ENCODE data around the gene TELO2. TPM values are rescaled to one million over a fixed set of nuclear protein-coding genes. Genes with fewer than 3 reads are reported as not detected.
A peak's percentile ranks its signal among the peaks of the same experiment; 100 is the strongest.

The TELO2 gene
- total RNA-seq, 4 donors from 2014 or later: 22.2 to 98.1 (median 49.6) TPM

DNA sequence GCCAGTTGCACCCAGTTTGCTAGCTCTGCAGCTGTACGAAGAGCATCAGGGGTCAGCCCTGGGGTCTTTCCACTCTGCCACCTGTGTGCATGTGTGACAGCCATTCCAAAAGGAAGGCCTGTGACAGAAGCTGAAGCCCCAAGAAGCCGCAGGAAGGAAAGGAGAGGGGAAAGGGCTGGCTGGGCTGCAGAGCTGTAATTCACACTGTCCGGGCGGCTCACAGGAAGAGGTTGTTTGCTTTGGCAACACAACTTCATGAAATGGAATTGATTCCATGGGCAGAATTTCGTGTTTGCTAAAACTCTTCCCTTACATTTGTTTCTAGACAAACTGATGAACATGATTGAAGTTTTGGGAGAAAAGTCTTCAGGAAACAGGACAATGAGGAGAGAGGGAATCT lies 55.1 kb downstream of the TELO2 start:
- intact Hi-C loops (cut with DNase I; ENCODE audit: low total_unique reads) (no loop called here), in situ Hi-C loops (cut with MboI; ENCODE audit: low pct_ligation_motif_present in 1 of 4, low pct_unique_long_range_greater_than_20kb in 1 of 4, low sequenced_read_pairs in 3 of 4) (no loop called here)
- WGBS, 2 donors (ENCODE audit: low coverage in 1 of 2): 58 to 80% methylated on average over 2 to 5 of the region's 5 CpGs
- no peaks in the 10 kb centered on the region for H3K9me3 ChIP-seq
- no peaks in the 10 kb centered on the region for H3K36me3 ChIP-seq
- DNase-seq: no peak
- H3K4me1 ChIP-seq: peaks cover 14 to 45% (median 26%) of the 10 kb centered on the region in 4 donors
- TF ChIP-seq EP300 (IDR thresholded peaks at IDR 0.05; ENCODE audit: low read depth) (no peak), POLR2A (IDR thresholded peaks at IDR 0.05) (no peak), POLR2AphosphoS5 (IDR thresholded peaks at IDR 0.05) (no peak)
- TF ChIP-seq, protein P1, sequence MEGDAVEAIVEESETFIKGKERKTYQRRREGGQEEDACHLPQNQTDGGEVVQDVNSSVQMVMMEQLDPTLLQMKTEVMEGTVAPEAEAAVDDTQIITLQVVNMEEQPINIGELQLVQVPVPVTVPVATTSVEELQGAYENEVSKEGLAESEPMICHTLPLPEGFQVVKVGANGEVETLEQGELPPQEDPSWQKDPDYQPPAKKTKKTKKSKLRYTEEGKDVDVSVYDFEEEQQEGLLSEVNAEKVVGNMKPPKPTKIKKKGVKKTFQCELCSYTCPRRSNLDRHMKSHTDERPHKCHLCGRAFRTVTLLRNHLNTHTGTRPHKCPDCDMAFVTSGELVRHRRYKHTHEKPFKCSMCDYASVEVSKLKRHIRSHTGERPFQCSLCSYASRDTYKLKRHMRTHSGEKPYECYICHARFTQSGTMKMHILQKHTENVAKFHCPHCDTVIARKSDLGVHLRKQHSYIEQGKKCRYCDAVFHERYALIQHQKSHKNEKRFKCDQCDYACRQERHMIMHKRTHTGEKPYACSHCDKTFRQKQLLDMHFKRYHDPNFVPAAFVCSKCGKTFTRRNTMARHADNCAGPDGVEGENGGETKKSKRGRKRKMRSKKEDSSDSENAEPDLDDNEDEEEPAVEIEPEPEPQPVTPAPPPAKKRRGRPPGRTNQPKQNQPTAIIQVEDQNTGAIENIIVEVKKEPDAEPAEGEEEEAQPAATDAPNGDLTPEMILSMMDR (IDR thresholded peaks at IDR 0.05): no peak
- H3K27me3 ChIP-seq: no peaks in the 10 kb centered on the region
- peak overlapping the region; percentile 10 to 87 (median 28) for H3K27ac ChIP-seq
- no peak overlapping the region for H3K4me3 ChIP-seq

DNA sequence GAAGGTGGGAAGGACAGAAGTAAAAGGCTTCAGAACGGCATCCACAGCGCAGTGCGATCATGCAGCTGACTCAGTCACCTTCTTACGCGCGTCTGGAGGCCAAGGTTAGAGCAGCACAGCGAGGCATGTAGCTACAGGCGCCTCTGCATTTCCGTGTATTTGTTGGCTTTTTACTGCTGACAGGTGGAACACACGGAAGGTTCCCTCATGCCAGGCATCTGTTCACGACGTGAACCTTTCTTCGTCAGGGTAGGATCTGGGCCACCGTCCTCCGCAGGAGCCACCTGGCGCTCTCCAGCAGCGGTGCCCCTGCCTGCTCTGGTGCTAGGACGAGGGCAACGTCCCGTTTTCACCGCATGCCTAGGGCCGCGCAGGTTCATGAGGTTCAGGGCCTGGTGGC lies 55.6 kb downstream of the TELO2 start:
- in situ Hi-C loops (cut with MboI; ENCODE audit: low pct_ligation_motif_present in 1 of 4, low pct_unique_long_range_greater_than_20kb in 1 of 4, low sequenced_read_pairs in 3 of 4): no loop called here
- H3K27me3 ChIP-seq: no peaks in the 10 kb centered on the region
- DNase-seq: no peak
- intact Hi-C loops (cut with DNase I; ENCODE audit: low total_unique reads): no loop called here
- no peaks in the 10 kb centered on the region for H3K36me3 ChIP-seq
- 87% methylated on average over 23 of the region's 23 CpGs; no CpG with 5 or more reads in 1 of the 2 donors for WGBS, 2 donors (ENCODE audit: low coverage in 1 of 2)
- no peaks in the 10 kb centered on the region for H3K9me3 ChIP-seq
- H3K4me3 ChIP-seq: no peak overlapping the region
- peaks cover 14 to 40% (median 26%) of the 10 kb centered on the region in 4 donors for H3K4me1 ChIP-seq
- TF ChIP-seq EP300 (IDR thresholded peaks at IDR 0.05; ENCODE audit: low read depth) (no peak), POLR2AphosphoS5 (IDR thresholded peaks at IDR 0.05) (no peak), POLR2A (IDR thresholded peaks at IDR 0.05) (no peak)
- TF ChIP-seq, protein P1 (IDR thresholded peaks at IDR 0.05): no peak
- H3K27ac ChIP-seq: peak overlapping the region; percentile 10 to 41 (median 26)

DNA sequence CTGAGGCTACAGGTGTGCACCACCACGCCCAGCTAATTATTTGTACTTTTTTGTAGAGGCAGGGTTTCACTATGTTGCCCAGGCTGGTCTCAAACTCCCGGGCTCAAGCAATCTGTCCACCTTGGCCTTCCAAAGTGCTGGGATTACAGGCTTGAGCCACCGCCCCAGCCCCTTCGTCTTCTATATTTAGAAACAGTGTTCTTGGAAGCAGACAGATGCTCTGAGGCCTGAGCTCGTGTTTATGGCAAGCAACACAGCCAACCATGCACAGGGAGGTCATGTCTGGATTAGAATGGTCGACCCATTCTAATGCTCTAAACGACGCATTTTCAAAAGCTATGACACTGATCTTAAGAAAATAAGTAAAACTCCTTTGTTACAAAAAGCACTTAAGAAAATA lies 56.9 kb downstream of the TELO2 start:
- intact Hi-C loops (cut with DNase I; ENCODE audit: low total_unique reads) (no loop called here), in situ Hi-C loops (cut with MboI; ENCODE audit: low pct_ligation_motif_present in 1 of 4, low pct_unique_long_range_greater_than_20kb in 1 of 4, low sequenced_read_pairs in 3 of 4) (no loop called here)
- H3K9me3 ChIP-seq: no peaks in the 10 kb centered on the region
- H3K27ac ChIP-seq: no peak overlapping the region
- TF ChIP-seq, protein P1 (IDR thresholded peaks at IDR 0.05): no peak
- TF ChIP-seq EP300 (IDR thresholded peaks at IDR 0.05; ENCODE audit: low read depth) (no peak), POLR2A (IDR thresholded peaks at IDR 0.05) (no peak), POLR2AphosphoS5 (IDR thresholded peaks at IDR 0.05) (no peak)
- WGBS, 2 donors (ENCODE audit: low coverage in 1 of 2): 45 to 73% methylated on average over 4 to 8 of the region's 8 CpGs
- no peak for DNase-seq
- H3K4me1 ChIP-seq: peaks cover 12 to 32% (median 20%) of the 10 kb centered on the region in 4 donors
- peaks cover 0 to 1% (median 0%) of the 10 kb centered on the region in 4 donors for H3K36me3 ChIP-seq
- no peaks in the 10 kb centered on the region for H3K27me3 ChIP-seq
- no peak overlapping the region for H3K4me3 ChIP-seq

DNA sequence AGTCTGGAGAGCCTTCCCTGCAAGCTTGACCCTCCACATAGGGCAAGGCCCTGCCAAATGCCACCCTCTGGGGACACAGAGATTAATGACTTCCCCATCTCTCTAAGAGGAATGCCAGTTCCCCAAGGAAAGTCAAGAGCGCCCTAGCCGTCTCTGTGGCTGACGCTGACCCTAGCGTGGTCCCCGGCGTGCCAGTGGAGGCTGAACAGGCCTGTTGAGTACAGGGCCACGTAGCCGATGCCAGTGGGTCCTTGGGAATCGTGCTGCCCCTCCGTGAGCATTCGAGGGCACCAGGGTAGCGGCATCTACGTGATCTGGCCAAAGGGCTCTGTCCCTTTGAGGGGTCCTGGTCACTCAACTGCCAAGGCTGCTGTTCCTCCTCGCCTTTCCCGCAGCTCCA lies 57.5 kb downstream of the TELO2 start:
- Histone ChIP-seq H3K36me3 (peaks cover 0 to 8% (median 0%) of the 10 kb centered on the region in 4 donors), H3K4me3 (no peak overlapping the region), H3K9me3 (no peaks in the 10 kb centered on the region), H3K4me1 (peaks cover 6 to 25% (median 14%) of the 10 kb centered on the region in 4 donors), H3K27me3 (no peaks in the 10 kb centered on the region), H3K27ac (no peak overlapping the region)
- intact Hi-C loops (cut with DNase I; ENCODE audit: low total_unique reads) (no loop called here), in situ Hi-C loops (cut with MboI; ENCODE audit: low pct_ligation_motif_present in 1 of 4, low pct_unique_long_range_greater_than_20kb in 1 of 4, low sequenced_read_pairs in 3 of 4) (no loop called here)
- 96% methylated on average over 15 of the region's 15 CpGs; no CpG with 5 or more reads in 1 of the 2 donors for whole genome bisulfite sequencing, 2 donors (ENCODE audit: low coverage in 1 of 2)
- no peak for DNase-seq
- no peak for TF ChIP-seq POLR2AphosphoS5 (IDR thresholded peaks at IDR 0.05)

DNA sequence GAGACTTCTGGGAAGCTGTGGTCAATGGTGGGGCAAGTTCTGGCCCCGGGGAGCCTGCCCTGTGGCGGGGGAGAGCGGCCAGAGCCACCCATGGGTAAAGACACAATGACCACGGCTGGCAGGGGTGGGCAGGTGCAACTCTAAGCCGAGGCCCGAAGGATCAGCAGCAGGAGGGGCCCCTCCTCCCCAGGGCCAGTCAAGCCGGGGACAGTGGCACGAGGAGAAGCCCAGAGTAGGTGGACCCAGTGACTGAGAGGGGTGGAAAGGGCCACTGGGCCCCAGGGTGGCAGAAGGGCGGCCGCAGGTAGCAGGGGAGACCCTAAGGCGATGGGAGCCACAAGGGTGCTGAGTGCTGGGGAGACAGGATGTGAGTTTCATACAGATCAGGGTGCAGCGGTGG lies 58.0 kb downstream of the TELO2 start:
- 89 to 100% methylated on average over 3 to 12 of the region's 12 CpGs for WGBS, 2 donors (ENCODE audit: low coverage in 1 of 2)
- Histone ChIP-seq H3K4me3 (no peak overlapping the region), H3K9me3 (no peaks in the 10 kb centered on the region), H3K27ac (no peak overlapping the region), H3K36me3 (peaks cover 0 to 10% (median 0%) of the 10 kb centered on the region in 4 donors), H3K4me1 (peaks cover 1 to 21% (median 10%) of the 10 kb centered on the region in 4 donors), H3K27me3 (no peaks in the 10 kb centered on the region)
- TF ChIP-seq EP300 (IDR thresholded peaks at IDR 0.05; ENCODE audit: low read depth): no peak
- no peak for TF ChIP-seq POLR2AphosphoS5 (IDR thresholded peaks at IDR 0.05)
- no peak for TF ChIP-seq POLR2A (IDR thresholded peaks at IDR 0.05)
- TF ChIP-seq, protein P1 (IDR thresholded peaks at IDR 0.05): no peak
- intact Hi-C loops (cut with DNase I; ENCODE audit: low total_unique reads): no loop called here
- no peak for DNase-seq
- in situ Hi-C loops (cut with MboI; ENCODE audit: low pct_ligation_motif_present in 1 of 4, low pct_unique_long_range_greater_than_20kb in 1 of 4, low sequenced_read_pairs in 3 of 4): no loop called here
